Left lobe of liver (tissue), 2 donors: ENCODE results near the gene VRK2. TPM values are rescaled to one million over a fixed set of nuclear protein-coding genes. Genes with fewer than 3 reads are reported as not detected.
"Not testable (repeated sequence)": the region's sequence is repeated elsewhere in the genome, so short reads cannot be mapped to it uniquely, and the experiment has no call there.

Source experiments
- ATAC-seq: fragments of 200-7000 bp; cut with Tn5 transposase; one replicate; pipeline ENCODE4 v1.9.1; 2020; ENCODE audit warnings: mild to moderate bottlenecking, moderate library complexity
- DNase-seq: peaks from one replicate; pipeline ENCODE4 v3.0.0-alpha.2; 2020; ENCODE audit warnings: low spot score
- total RNA-seq: library from RNA; stranded (reverse); gene quantifications from one replicate; pipeline ENCODE4 v1.2.1, GENCODE V29; 2021
- donor health status: DM: no; HTN: no; CAD: no; lungs with moderate emphysema.
- donor health status: DM: no; HTN: yes; CAD: no.

Gene VRK2
- total RNA-seq, 1 donor from 2014 or later = 8.5 TPM

DNA sequence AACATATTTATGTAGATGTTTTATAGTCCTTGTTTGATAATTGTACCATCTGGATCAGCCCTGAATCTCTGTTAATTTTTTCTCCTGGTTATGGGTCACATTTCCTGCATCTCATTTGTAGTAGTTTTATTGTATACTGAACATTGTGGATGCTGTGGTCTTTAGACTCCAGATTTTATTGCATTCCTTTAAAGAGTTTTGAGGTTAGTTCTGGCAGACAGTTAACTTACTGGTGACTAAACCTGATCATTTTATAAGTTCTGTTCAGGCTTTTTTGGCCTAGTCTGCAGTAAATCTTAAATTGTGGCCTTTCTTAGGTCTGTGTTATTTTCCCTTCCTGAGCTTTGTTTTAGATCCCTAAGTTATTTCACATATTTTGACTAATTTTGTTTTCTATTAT lies 110.2 kb downstream of the VRK2 start:
- DNase-seq (no peak), ATAC-seq (no peak)

DNA sequence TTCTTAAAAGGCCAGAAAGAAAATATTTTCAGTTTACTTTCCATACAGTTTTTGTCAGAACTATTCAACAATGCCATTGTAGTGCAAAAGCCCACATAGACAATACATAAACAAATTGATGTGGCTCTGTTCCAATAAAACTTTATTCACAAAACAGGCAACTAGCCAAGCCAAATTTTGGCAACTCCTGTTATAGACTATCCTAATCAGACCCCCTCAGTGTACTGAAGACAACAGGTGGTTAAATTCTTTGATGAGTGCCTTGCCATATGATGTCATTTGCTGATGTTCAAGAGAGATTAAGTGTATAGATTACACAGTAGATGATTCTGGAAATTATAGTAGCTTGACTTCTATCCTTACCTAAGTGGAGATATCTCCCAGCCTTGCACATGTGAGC lies 111.1 kb downstream of the VRK2 start:
- DNase-seq (no peak), ATAC-seq (no peak)

DNA sequence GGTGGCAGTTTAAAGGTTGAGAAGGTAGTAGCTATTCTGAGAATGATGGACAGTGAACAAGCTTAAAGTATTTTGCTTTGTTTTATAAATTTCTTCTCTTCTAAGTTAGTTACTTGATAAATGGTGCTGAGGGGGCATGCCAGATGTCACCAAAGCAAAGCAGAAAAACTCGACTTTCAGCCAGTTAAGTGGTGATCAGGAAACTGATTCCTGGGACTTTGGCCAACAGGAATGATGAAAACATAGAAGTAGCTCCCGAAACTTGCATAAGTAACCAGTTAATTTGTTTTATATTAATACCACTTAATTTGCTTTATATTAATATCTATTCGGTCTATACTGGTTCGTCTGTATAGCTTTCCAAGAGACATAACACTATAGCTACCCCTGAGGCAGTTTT lies 111.9 kb downstream of the VRK2 start:
- DNase-seq (no peak), ATAC-seq (no peak)

DNA sequence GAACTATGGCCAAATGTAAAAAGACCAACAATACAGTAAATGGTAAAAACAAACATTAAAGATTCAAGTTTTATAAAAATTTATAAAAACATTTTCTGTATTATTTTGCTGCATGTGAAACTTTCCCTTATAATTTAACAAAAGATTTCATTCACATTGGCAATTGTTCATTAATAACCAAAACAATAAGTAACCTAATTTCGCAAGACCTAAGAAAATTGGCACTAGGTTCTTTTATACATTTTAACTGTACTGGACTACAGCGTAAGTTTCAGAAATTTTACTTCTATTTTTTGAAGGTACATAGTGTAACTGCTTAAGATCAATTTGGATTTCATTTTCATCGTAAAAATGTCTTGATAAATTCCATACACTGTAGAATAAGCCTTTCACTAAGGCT lies 117.3 kb downstream of the VRK2 start:
- DNase-seq = no peak

DNA sequence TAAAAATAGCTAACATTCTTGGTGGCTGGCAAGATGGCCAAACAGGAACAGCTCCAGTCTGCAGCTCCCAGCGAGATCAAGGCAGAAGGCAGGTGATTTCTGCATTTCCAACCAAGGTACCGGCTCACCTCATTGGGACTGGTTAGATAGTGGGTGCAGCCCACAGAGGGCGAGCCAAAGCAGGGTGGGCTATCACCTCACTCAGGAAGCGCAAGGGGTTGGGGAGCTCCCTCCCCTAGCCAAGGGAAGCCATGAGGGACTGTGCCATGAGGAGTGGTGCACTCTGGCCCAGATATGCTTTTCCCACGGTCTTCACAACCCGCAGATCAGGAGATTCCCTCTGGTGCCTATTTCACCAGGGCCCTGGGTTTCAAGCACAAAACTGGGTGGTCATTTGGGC lies 121.5 kb downstream of the VRK2 start:
- not testable (repeated sequence) for ATAC-seq, DNase-seq

More for the DNA sequence above, 117.3 kb downstream of the VRK2 start:
- ATAC-seq = no peak

DNA sequence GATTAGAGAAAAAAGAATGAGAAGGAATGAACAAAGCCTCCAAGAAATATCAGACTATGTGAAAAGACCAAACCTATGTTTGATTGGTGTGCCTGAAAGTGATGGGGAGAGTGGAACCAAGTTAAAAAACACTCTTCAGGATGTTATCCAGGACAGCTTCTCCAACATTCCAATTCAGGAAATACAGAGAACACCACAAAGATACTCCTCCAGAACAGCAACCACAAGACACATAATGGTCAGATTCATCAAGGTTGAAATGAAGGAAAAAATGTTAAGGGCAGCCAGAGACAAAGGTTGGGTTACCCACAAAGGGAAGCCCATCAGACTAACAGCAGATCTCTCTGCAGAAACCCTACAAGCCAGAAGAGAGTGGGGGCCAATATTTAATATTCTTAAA lies 123.2 kb downstream of the VRK2 start:
- not testable (repeated sequence) for ATAC-seq, DNase-seq

DNA sequence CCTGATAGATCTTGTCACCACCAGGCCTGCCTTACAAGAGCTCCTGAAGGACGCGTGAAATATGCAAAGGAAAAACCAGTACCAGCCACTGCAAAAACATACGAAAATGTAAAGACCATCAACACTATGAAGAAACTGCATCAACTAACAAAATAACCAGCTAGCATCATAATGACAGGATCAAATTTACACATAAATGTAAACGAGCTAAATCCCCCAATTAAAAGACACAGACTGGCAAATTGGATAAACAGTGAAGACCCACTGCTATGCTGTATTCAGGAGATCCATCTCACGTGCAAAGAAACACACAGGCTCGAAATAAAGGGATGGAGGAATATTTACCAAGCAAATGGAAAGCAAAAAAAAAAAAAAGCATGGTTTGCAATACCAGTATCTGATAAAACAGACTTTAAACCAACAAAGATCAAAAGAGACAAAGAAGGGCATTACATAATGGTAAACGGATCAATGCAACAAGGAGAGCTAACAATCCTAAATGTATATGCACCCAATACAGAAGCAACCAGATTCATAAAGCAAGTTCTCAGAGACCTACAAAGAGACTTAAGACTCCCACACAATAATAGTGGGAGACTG lies 123.8 kb downstream of the VRK2 start:
- not testable (repeated sequence) for ATAC-seq, DNase-seq

DNA sequence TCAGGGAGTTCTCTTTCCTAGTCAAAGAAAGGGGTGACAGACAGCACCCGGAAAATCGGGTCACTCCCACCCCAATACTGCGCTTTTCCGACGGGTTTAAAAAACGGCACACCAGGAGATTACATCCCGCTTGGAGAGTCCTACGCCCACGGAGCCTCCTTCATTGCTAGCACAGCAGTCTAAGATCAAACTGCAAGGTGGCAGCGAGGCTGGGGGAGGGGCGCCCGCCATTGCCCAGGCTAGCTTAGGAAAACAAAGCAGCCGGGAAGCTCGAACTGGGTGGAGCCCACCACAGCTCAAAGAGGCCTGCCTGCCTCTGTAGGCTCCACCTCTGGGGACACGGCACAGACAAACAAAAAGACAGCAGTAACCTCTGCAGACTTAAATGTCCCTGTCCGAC lies 125.2 kb downstream of the VRK2 start:
- DNase-seq, ATAC-seq: not testable (repeated sequence)

DNA sequence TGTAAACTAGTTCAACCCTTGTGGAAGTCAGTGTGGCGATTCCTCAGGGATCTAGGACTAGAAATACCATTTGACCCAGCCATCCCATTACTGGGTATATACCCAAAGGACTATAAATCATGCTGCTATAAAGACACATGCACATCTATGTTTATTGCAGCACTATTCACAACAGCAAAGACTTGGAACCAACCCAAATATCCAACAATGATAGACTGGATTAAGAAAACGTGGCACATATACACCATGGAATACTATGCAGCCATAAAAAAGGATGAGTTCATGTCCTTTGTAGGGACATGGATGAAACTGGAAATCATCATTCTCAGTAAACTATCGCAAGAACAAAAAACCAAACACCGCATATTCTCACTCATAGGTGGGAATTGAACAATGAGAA lies 130.6 kb downstream of the VRK2 start:
- not testable (repeated sequence) for ATAC-seq, DNase-seq

DNA sequence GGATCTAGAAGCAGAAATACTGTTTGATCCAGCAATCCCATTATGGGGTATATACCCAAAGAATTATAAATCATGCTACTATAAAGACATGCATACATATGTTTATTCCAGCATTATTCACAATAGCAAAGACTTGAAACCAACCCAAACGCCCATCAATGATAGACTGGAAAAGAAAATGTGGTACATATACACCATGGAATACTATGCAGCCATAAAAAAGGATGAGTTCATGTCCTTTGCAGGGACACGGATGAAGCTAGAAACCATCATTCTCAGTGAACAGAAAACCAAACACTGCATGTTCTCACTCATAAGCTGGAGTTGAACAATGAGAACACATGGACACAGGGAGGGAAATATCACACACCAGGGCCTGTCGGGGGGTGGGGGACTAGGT lies 133.6 kb downstream of the VRK2 start:
- not testable (repeated sequence) for ATAC-seq, DNase-seq

DNA sequence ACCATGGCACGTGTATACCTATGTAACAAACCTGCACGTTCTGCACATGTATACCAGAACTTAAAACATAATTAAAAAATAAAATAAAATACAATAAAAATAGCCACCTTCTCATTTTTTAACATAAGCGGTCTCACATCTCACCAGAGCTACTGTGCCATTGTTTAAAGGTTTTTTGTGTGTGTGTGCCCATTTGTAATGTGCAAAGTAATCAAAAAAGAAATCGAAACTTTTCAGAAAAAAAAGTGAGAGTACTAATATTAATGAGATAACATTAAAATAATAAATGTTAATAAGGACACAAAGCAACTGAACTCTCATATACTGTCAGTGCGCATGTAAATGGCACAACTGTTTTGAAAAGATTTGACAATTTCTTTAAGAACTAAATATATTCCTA lies 134.0 kb downstream of the VRK2 start:
- no peak for ATAC-seq
- no peak for DNase-seq

DNA sequence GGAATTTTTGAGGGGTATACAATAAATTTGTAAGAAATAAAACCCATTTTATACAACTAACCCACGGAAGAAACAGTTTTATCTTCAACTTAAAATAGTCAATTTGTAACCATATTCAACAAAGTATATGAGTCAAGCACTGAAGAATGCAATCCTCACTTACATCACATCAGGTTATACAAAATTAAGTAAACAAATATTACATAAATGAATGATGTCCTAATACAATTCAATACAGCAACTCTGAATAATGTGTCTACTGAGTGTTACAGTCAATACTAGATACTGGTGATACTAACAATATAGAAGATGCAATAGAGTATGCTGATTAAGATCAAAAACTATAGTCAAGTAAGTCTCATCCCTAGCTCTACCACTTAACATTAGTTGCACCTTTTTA lies 135.9 kb downstream of the VRK2 start:
- no peak for ATAC-seq

DNA sequence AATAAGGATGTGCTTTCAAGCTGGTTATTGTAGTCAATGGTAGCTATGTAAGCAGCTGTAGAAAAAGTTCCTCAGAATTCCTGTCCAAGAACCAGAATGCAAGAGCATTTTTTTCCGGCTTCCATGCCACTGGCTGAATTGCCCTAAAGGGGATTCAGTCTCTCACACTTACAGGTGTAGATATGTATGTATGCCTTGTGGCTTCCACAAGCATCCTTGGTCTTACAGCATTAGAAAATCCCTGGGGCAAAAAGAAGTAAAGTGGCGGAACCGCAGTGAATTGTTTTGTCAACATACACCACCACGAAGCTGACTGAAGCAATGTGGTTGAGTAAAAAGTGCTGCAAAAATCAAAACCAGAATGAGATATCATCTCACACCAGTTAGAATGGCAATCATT lies 139.9 kb downstream of the VRK2 start:
- ATAC-seq (no peak), DNase-seq (no peak)

More for the DNA sequence above, 135.9 kb downstream of the VRK2 start:
- no peak for DNase-seq

DNA sequence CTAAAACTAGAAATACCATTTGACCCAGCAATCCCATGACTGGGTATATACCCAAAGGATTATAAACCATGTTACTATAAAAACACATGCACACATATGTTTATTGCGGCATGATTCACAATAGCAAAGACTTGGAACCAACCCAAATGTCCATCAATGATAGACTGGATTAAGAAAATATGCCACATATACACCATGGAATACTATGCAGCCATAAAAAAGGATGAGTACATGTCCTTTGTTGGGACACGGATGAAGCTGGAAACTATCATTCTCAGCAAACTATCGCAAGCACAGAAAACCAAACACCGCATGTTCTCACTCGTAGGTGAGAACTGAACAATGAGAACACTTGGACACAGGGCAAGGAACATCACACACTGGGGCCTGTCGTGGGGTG lies 140.4 kb downstream of the VRK2 start:
- DNase-seq, ATAC-seq: not testable (repeated sequence)

DNA sequence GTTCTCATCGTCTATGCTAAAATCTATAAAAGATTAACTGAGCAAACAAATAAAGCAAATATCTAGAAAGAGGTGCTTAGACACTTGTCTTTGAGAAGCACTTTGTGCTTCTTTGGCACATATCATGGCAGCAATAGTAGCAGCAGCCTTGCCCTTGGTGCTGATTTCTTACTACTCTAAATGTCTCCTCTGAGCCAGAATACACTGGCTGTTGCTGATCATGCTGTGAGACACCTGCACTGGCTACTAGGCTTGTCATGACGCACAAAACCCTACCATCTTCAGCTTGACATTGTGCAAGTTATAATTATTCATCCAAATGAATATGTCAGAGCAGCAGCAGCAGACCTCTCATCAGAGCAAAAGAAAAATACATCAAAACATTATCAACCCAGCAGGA lies 147.9 kb downstream of the VRK2 start:
- no peak for DNase-seq
- no peak for ATAC-seq

DNA sequence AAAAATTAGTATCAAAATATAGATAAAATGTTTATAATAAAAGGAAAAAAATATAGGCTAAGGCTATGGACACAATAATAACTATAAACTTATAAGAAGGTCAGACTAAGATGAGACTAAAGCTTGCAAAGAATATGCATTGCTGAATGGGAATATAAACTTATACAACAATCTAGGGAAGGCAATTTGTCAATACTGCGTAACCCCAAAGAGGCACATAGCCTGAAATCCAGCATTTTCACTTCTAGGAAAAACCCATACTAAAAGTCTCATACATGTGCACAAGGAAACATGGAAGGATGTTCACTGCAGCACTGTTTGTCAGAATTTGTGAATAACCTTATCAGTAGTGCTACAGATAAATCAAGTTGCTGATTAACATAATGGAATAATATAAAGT lies 149.1 kb downstream of the VRK2 start:
- no peak for ATAC-seq
- no peak for DNase-seq

DNA sequence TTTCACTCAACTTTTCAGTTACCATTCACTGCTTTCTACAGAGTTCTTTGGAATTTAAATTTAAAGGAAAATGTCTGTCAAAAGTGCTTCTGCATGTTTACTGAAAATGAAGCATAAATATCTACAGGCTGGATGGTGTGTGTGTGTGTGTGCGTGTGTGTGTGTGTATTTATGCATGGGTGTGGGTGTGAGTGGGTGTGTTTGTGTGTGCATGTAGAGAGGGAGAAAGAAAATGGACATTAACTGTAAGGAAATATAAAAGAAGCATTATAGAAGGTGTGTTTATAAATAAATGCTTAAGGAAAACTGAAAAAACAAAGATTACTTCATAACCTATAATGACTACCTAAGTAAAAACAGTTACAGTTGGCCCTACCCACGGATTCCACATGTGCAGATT lies 151.3 kb downstream of the VRK2 start:
- DNase-seq (no peak), ATAC-seq (no peak)

DNA sequence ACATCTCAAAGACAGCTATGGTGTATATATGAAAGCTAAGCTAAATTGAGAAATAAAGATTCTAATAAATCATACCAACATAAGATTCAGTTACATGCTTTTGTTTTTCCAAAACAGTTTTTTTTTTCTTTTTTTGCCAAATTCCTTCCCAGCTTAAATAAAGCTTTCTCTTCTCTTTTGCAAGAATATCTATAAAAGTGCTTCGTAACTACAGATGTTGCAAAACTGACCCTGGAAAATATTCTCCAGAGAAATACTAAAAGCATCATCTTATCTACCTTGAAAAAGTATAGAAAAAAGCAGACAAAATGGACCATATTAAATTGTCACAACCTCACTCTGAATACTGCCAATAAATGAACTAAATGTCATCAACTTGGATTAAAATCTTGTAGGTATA lies 155.8 kb downstream of the VRK2 start:
- no peak for DNase-seq
- peak; percentile 11 for ATAC-seq

DNA sequence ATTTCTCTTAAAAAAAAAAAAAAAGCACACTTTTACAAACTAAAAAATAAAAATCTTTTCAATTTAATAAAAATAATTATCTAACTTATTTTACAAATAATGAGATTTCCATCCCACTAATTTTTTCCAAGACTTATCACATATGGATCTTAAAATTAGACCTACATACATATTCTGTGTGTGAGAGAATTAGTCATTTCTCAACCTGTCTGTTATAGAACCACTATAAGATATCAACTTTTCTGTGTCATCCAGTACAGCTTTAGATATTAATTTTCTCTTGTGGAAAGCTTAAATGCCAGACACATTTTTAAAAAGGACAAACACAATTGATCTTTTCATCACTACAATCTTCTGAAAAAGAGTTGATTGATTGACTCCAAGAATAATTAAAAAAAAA lies 156.4 kb downstream of the VRK2 start:
- no peak for DNase-seq
- no peak for ATAC-seq

DNA sequence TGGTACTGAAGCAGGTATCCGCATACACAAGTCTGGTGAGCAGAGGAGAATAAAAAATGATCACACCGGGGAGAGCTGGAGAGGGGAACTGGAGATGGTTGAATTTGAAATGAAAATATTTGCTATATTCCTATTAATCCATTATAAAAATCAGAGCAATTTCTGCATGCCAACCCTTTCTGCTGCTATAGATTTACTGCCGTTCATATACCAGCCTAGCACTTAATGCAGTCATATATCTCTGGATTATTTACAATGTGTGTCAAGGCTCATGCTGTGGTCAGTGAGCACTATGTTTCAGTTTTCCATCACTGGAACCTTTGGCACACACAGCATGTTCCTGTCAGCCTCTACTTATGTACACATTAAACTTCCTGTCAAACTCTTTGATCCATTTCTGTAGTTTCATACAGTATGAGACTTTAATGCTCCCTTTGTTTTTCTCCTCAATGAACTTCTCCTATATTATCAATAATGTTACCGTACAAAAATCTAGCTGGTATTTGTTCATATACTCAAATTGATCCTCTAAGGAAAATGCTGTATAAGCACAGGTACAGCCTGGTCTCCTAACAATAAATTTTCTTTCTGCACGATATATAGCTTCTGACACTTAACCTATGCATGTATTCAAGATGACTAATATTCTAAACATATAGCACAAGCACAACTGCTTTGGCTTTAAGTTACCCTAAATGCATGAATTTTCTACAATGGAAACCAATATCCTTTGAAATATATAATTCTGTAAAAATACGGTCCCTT lies 157.8 kb downstream of the VRK2 start:
- peak; percentile 29 for ATAC-seq
- DNase-seq = no peak

DNA sequence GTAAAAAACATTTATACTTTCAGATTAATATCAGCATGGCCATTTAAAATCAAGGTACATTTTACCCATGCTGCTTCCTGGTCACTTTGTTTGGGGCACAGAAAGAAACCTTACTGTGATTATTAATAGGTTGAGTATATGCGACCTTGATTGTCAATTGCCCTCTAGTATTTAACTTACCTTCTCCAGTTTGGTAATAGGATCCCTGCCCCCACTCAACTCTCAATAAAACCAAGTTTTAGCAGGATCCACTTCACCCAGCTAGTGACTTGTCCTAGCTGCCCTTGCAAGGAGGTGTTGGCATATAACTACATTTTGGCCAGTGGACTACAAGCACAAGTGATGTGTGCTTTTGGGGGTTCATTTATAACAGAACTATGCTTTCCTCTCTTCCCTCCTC lies 160.2 kb downstream of the VRK2 start:
- no peak for ATAC-seq
- DNase-seq = no peak

DNA sequence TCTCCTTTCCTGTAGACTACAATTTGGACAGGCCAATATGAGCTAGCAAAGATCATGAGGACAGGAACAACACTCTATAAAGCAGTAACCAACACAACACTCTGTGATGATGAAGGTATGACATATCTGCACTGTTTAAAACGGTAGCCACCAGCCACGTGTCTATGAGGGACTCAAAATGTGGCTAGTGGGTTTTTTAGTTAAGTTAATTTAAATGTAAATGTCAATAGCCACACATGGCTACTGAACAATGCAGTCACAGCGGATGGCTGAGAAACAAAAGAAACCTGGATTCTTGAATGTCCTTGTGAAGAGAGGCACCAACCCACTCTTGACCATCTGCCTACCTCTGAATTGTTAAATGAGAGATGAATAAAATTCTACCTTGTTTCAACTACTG lies 160.6 kb downstream of the VRK2 start:
- ATAC-seq = no peak
- no peak for DNase-seq
